GM12878 (cell line): ENCODE measurements around the gene RGS11. TPM values are rescaled to one million over a fixed set of nuclear protein-coding genes. Genes with fewer than 3 reads are reported as not detected.

Experiments used
- ATAC-seq: fragments of 200-7000 bp; cut with Tn5 transposase; 3 replicates; pipeline ENCODE4 v1.9.1; 2020; ENCODE audit warnings: mild to moderate bottlenecking, moderate library complexity
- BruUV-seq: library from RNA; stranded (reverse); fragments of 400-500 nt; replicated peaks from 2 replicates; lab custom pipeline; 2021; lab: Mats Ljungman, UMichigan
- CTCF ChIA-PET: fragments of 300-600 bp; sonication (Branson Sonifier 250); formaldehyde crosslinking; extraction: SDS; loops from one replicate; lab custom pipeline; 2021; ENCODE audit warnings: inconsistent platforms; lab: Yijun Ruan, JAX
- POLR2A ChIA-PET: fragments of 350-600 bp; formaldehyde crosslinking; extraction: SDS; loops from one replicate; lab custom pipeline; 2021; ENCODE audit warnings: inconsistent platforms; lab: Charles Lee
- RAD21 ChIA-PET: fragments of 300-600 bp; sonication (Branson Sonifier 250); formaldehyde crosslinking; loops from one replicate; lab custom pipeline; 2023; ENCODE audit warnings: antibody characterized with exemption; ENCODE audit not compliant: unreplicated experiment; lab: Charles Lee
- SMC1A ChIA-PET: fragments of 300-600 bp; sonication (Branson Sonifier 250); formaldehyde crosslinking; loops from one replicate; lab custom pipeline; 2023; ENCODE audit not compliant: unreplicated experiment, uncharacterized antibody; lab: Charles Lee
- DNase-seq: peaks from one replicate; pipeline ENCODE4 v3.0.0-alpha.2; 2011; ENCODE audit warnings: low read depth, low spot score
- FAIRE-seq: peaks from 3 replicates; lab custom pipeline; 2011; peaks lifted over from hg19 to GRCh38; lab: Jason Lieb, UNC
- H2AFZ ChIP-seq: 2 replicates; pipeline ENCODE4 v1.6.0; 2011; ENCODE audit warnings: low read depth, low read length, control low read depth; ENCODE audit not compliant: control insufficient read depth
- H3K27ac ChIP-seq: 2 replicates; pipeline ENCODE4 v1.5.1; 2011; ENCODE audit warnings: control low read depth; ENCODE audit not compliant: control insufficient read depth, insufficient read depth
- H3K27me3 ChIP-seq, 2 experiments: replicated peaks in 1 of 2; 2 replicates each; pipeline versions ENCODE4 v1.6.0 to v1.6.1; 2011; ENCODE audit warnings: low read length in 1 of 2; ENCODE audit not compliant: control insufficient read depth in 2 of 2, insufficient read depth in 2 of 2
- H3K36me3 ChIP-seq, 2 experiments: 2 replicates each; pipeline ENCODE4 v1.5.1; 2011; ENCODE audit warnings: low read length in 1 of 2; ENCODE audit not compliant: control insufficient read depth in 2 of 2, insufficient read depth in 2 of 2
- H3K4me1 ChIP-seq: 2 replicates; pipeline ENCODE4 v1.6.1; 2011; ENCODE audit warnings: mild to moderate bottlenecking, low read length, moderate library complexity, mixed read lengths; ENCODE audit not compliant: control insufficient read depth, insufficient read depth
- H3K4me2 ChIP-seq: 2 replicates; pipeline ENCODE4 v1.6.0; 2011; ENCODE audit warnings: control low read depth; ENCODE audit not compliant: control insufficient read depth, insufficient read depth
- H3K4me3 ChIP-seq: fragments of 200-600 bp; sonication (generic); 2 replicates; pipeline ENCODE4 v1.5.1; 2016
- H3K79me2 ChIP-seq: 2 replicates; pipeline ENCODE4 v1.6.0; 2011; ENCODE audit warnings: low read length; ENCODE audit not compliant: control insufficient read depth, insufficient read depth
- H3K9ac ChIP-seq: 2 replicates; pipeline ENCODE4 v1.8.0; 2011; ENCODE audit warnings: low read length, control low read depth, mixed read lengths; ENCODE audit not compliant: control insufficient read depth, insufficient read depth
- H3K9me3 ChIP-seq: replicated peaks from 3 replicates; pipeline ENCODE4 v1.5.1; 2011; ENCODE audit warnings: mild to moderate bottlenecking, low read length; ENCODE audit not compliant: control insufficient read depth, insufficient read depth
- H4K20me1 ChIP-seq: 2 replicates; pipeline ENCODE4 v1.6.0; 2011; ENCODE audit not compliant: control insufficient read depth, insufficient read depth
- CUX1 ChIP-seq: IDR thresholded peaks from 2 replicates; pipeline ENCODE4 v1.6.1; 2012; ENCODE audit warnings: improper control_type of control experiment, low read depth, low read length; ENCODE audit not compliant: insufficient replicate concordance
- NBN ChIP-seq: fragments of 450-650 bp; IDR thresholded peaks from 2 replicates; pipeline ENCODE4 v1.6.1; 2016
- NFYA ChIP-seq: IDR thresholded peaks from 2 replicates; pipeline ENCODE4 v1.6.1; 2011; ENCODE audit warnings: low read depth, mild to moderate bottlenecking, low read length, improper control_type of control experiment, borderline replicate concordance
- PML ChIP-seq: IDR thresholded peaks from 2 replicates; pipeline ENCODE4 v1.6.1; 2012; ENCODE audit warnings: low read length, inconsistent platforms
- SREBF2 ChIP-seq: IDR thresholded peaks from 2 replicates; pipeline ENCODE4 v1.6.1; 2012; ENCODE audit warnings: mild to moderate bottlenecking, low read length
- TARDBP ChIP-seq: IDR thresholded peaks from 2 replicates; pipeline ENCODE4 v1.6.1; 2016; ENCODE audit warnings: borderline replicate concordance
- TCF3 ChIP-seq: IDR thresholded peaks from 2 replicates; pipeline ENCODE4 v1.6.1; 2012; ENCODE audit warnings: low read depth, mild to moderate bottlenecking, low read length, borderline replicate concordance; ENCODE audit not compliant: insufficient read depth
- ZNF592 ChIP-seq: fragments of 450-650 bp; IDR thresholded peaks from 2 replicates; pipeline ENCODE4 v1.6.1; 2017; ENCODE audit warnings: mild to moderate bottlenecking, moderate library complexity
- WGBS: methylation state at CpG from one replicate; pipeline ENCODE4 v1.1.6; 2016; ENCODE audit warnings: low lambda C conversion rate; ENCODE audit not compliant: insufficient replicate concordance, insufficient coverage; ENCODE audit errors: missing lambda C conversion rate; 5-methylcytosine and 5-hydroxymethylcytosine counted together
- in situ Hi-C: fragments of 300-500 bp; cut with MboI; formaldehyde crosslinking; loops from 9 replicates; pipeline ENCODE4 v1.14.3; 2018; ENCODE audit warnings: mixed read lengths
- intact Hi-C: fragments of 100-400 bp; cut with micrococcal nuclease; formaldehyde crosslinking; loops from one replicate; pipeline ENCODE4 v1.14.2; 2022; ENCODE audit not compliant: unreplicated experiment
- polyA plus RNA-seq, 11 experiments: library from polyadenylated mRNA; depleted of rRNA in 4 of 11; unstranded in 6 of 11; stranded (reverse) in 5 of 11; fragments of >200 nt; fragmentation: Nextera tagmentation in 4 of 11; fragmentation: Illumina TruSeq in 1 of 11; extraction: Ambion mirVana in 4 of 11; extraction: Trizol in 1 of 11; gene quantifications; 1 replicate in 1 of 11; 2 replicates in 10 of 11; pipeline versions ENCODE4 v1.2.1 to v1.2.3, GENCODE V29; 2011 to 2016; ENCODE audit warnings: inconsistent platforms in 2 of 11, missing spikeins in 2 of 11, low read depth in 1 of 11
- total RNA-seq, 4 experiments: library from RNA; depleted of rRNA in 3 of 4; stranded (reverse); fragments of >200 nt in 3 of 4; fragmentation: Illumina TruSeq in 1 of 4; extraction: Trizol in 1 of 4; gene quantifications; 2 replicates each; pipeline versions ENCODE4 v1.2.1 to v1.2.3, GENCODE V29; 2013 to 2021

RGS11 gene
- total and polyA plus RNA-seq, 10 of the 15 experiments (the other 5 are each of a cell fraction or from before 2014, with no cell fraction given) = 0.04 TPM; not detected in 9

- DNase-seq = no peak
- no peaks in the 10 kb centered on the region for H4K20me1 ChIP-seq
- WGBS = 91% methylated on average over 22 of the region's 32 CpGs
- H3K36me3 ChIP-seq = peaks cover 0 to 9% of the 10 kb centered on the region in 2 experiments; a peak in 2 of 4 replicates
- no peak for TF ChIP-seq NFYA
- TF ChIP-seq CUX1 = no peak
- no peak for TF ChIP-seq TARDBP
- TF ChIP-seq SREBF2 = no peak
- TF ChIP-seq TCF3 = no peak
- no peak for TF ChIP-seq ZNF592
- TF ChIP-seq PML = no peak
- no peak for TF ChIP-seq NBN
- no peak overlapping the region for H2AFZ ChIP-seq
- in situ Hi-C loops = no loop called here
- RAD21 ChIA-PET = no interaction called here
- no TSS peak for BruUV-seq
- POLR2A ChIA-PET = no interaction called here
- SMC1A ChIA-PET = no interaction called here
- H3K9ac ChIP-seq = no peak overlapping the region
- CTCF ChIA-PET = no interaction called here
- H3K9me3 ChIP-seq = no peaks in the 10 kb centered on the region
- no peak overlapping the region for H3K27ac ChIP-seq
- intact Hi-C loops = no loop called here
- H3K4me2 ChIP-seq = no peak overlapping the region
- FAIRE-seq = no peak
- H3K4me1 ChIP-seq = no peaks in the 10 kb centered on the region
- ATAC-seq = no peak
- no peaks in the 10 kb centered on the region for H3K27me3 ChIP-seq
- no peaks in the 10 kb centered on the region for H3K79me2 ChIP-seq
- no peak overlapping the region for H3K4me3 ChIP-seq
Observed at GRCh38 chr16:293043-293775, 17.5 kb upstream of the RGS11 start.
